B cell (primary cell): Measurements from ENCODE around the gene PTPN6.

ENCODE experiments used
- CTCF ChIP-seq: fragments of 200-600 bp; IDR thresholded peaks from one replicate; pipeline ENCODE4 v1.8.0; 2022; ENCODE audit warnings: antibody characterized with exemption, mild to moderate bottlenecking
- EZH2 ChIP-seq: IDR thresholded peaks from 2 replicates; pipeline ENCODE4 v1.6.1; 2012; ENCODE audit warnings: borderline replicate concordance, low read depth, mild to moderate bottlenecking, moderate library complexity, low read length; ENCODE audit not compliant: insufficient read depth, poor library complexity, severe bottlenecking

DNA sequence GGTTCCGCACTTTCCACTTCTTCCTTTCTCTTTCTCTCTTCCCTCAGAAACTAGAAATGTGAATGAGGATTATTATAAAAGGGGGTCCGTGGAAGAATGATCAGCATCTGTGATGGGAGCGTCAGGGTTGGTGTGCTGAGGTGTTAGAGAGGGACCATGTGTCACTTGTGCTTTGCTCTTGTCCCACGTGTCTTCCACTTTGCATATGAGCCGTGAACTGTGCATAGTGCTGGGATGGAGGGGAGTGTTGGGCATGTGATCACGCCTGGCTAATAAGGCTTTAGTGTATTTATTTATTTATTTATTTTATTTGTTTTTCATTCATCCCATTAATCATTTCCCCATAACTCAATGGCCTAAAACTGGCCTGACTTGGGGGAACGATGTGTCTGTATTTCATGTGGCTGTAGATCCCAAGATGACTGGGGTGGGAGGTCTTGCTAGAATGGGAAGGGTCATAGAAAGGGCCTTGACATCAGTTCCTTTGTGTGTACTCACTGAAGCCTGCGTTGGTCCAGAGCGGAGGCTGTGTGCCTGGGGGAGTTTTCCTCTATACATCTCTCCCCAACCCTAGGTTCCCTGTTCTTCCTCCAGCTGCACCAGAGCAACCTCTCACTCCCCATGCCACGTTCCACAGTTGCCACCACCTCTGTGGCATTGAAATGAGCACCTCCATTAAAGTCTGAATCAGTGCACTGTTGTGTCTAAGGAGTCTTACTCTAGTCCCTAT is 28.0 kb upstream of the PTPN6 start:
- no peak for TF ChIP-seq EZH2
- TF ChIP-seq CTCF, result no peak
